ENCODE measurements around the gene KBTBD2.
A peak's percentile ranks its signal among the peaks of the same experiment; 100 is the strongest.
"Not testable (repeated sequence)": the region's sequence is repeated elsewhere in the genome, so short reads cannot be mapped to it uniquely, and the experiment has no call there.

Gene KBTBD2

DNA sequence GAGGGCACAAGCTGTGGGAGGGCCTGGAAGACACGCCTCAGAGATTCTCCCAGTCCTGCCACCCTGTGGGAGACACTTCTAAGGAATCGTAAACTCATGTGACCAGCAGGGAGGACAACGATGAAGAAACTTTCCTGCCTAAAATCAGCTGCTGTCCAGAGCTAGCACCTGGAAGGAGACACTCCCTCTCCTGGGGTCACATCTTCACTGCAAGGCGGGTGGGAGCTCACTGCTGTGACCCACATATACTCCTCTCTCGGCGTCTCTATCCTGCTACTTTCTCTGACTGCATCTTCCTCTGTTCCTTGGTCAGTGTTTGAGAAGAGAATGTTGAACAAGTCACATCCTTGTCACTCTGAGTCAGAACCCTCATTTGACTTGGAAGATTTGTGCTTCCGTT, 25.4 kb upstream of the KBTBD2 start:
- peaks cover 19 to 31% of the 10 kb centered on the region in 2 donors for H3K36me3 ChIP-seq (ENCODE audit: control insufficient read depth in 2 of 2, insufficient read depth in 2 of 2, low read length in 2 of 2)
- not testable (repeated sequence) for H3K27ac ChIP-seq (ENCODE audit: low read depth in 2 of 2, low read length in 2 of 2); H3K4me3 ChIP-seq (ENCODE audit: low read length in 2 of 2); H3K4me1 ChIP-seq (ENCODE audit: control insufficient read depth in 2 of 2, insufficient read depth in 2 of 2, low read length in 2 of 2); H3K9ac ChIP-seq (ENCODE audit: low read depth in 1 of 2, low read length in 2 of 2); H3K27me3 ChIP-seq (ENCODE audit: control insufficient read depth in 2 of 2, insufficient read depth in 2 of 2, low read length in 2 of 2); H3K9me3 ChIP-seq (ENCODE audit: control insufficient read depth in 2 of 2, low read length in 2 of 2)

DNA sequence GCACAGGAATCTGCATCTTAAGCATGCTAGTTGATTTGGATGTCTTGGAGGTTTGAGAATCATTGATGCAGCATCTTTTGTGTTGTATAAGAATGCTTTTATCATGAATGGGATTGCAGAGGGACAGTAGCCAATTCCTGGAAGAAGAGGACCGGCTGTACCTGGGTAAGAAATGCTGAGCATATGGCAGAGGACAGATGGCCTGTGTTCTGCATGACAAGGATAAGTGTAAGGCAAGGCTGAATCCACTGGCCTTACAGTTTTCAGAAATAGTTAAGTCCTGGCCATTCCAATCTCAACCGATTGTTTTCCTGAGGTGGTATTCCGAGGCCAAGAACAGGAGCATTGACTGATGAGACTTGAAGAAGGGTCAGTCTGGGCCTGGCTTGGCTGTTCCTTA, 24.4 kb upstream of the KBTBD2 start:
- no peaks in the 10 kb centered on the region for H3K9me3 ChIP-seq (ENCODE audit: control insufficient read depth in 2 of 2, low read length in 2 of 2)
- H3K4me3 ChIP-seq (ENCODE audit: low read length in 2 of 2), result no peak overlapping the region
- no peaks in the 10 kb centered on the region for H3K27me3 ChIP-seq (ENCODE audit: control insufficient read depth in 2 of 2, insufficient read depth in 2 of 2, low read length in 2 of 2)
- no peak overlapping the region for H3K27ac ChIP-seq (ENCODE audit: low read depth in 2 of 2, low read length in 2 of 2)
- no peaks in the 10 kb centered on the region for H3K4me1 ChIP-seq (ENCODE audit: control insufficient read depth in 2 of 2, insufficient read depth in 2 of 2, low read length in 2 of 2)
- peaks cover 19 to 28% of the 10 kb centered on the region in 2 donors for H3K36me3 ChIP-seq (ENCODE audit: control insufficient read depth in 2 of 2, insufficient read depth in 2 of 2, low read length in 2 of 2)
- no peak overlapping the region for H3K9ac ChIP-seq (ENCODE audit: low read depth in 1 of 2, low read length in 2 of 2)

DNA sequence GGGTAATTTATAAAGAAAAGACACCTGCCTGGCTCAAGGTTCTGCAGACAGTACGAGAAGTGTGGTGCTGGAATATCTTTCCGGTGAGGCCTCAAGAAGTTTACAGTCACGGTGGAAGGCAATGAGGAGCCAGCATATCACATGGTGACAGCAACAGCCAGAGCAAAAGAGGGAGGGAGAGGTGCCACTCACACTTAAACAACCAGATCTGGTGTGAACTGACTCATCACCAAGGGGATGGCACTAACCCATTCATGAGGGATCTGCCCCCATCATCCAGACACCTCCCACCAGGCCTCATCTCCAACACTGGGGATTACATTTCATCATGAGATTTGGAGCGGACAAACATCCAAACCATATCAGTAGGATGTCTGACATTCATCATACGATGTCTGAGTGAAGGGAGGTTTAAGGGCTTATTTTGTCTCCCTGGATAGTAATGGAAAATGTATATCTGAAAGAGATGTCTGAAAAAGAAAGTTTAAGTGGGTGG, 23.5 kb upstream of the KBTBD2 start:
- H3K27ac ChIP-seq (ENCODE audit: low read depth in 2 of 2, low read length in 2 of 2), result no peak overlapping the region
- H3K4me3 ChIP-seq (ENCODE audit: low read length in 2 of 2), result no peak overlapping the region
- H3K27me3 ChIP-seq (ENCODE audit: control insufficient read depth in 2 of 2, insufficient read depth in 2 of 2, low read length in 2 of 2), result no peaks in the 10 kb centered on the region
- H3K36me3 ChIP-seq (ENCODE audit: control insufficient read depth in 2 of 2, insufficient read depth in 2 of 2, low read length in 2 of 2), result peaks cover 16 to 25% of the 10 kb centered on the region in 2 donors
- H3K9me3 ChIP-seq (ENCODE audit: control insufficient read depth in 2 of 2, low read length in 2 of 2), result no peaks in the 10 kb centered on the region
- no peak overlapping the region for H3K9ac ChIP-seq (ENCODE audit: low read depth in 1 of 2, low read length in 2 of 2)
- H3K4me1 ChIP-seq (ENCODE audit: control insufficient read depth in 2 of 2, insufficient read depth in 2 of 2, low read length in 2 of 2), result no peaks in the 10 kb centered on the region

DNA sequence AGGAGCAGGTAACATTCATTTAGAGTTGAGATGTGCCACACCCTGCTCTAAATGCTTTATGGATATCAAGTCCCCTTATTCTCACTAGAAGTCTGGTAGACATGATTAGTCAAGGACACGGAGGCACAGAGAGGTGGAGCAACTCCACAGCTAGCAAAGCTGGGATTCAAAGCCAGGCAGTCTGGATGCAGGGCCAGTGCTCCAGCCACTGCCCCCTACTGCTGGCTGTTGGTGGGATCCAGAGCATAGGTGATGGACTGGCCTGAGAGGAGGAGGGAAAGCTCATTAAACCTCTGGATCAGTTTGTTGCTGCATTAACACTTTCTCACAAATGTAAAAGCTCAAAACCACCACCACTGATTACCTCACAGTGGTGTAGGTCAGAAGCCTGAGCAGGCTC, 22.6 kb upstream of the KBTBD2 start:
- Histone ChIP-seq H3K27ac (ENCODE audit: low read depth in 2 of 2, low read length in 2 of 2) (no peak overlapping the region), H3K9me3 (ENCODE audit: control insufficient read depth in 2 of 2, low read length in 2 of 2) (no peaks in the 10 kb centered on the region), H3K4me1 (ENCODE audit: control insufficient read depth in 2 of 2, insufficient read depth in 2 of 2, low read length in 2 of 2) (no peaks in the 10 kb centered on the region), H3K27me3 (ENCODE audit: control insufficient read depth in 2 of 2, insufficient read depth in 2 of 2, low read length in 2 of 2) (no peaks in the 10 kb centered on the region), H3K9ac (ENCODE audit: low read depth in 1 of 2, low read length in 2 of 2) (no peak overlapping the region), H3K4me3 (ENCODE audit: low read length in 2 of 2) (no peak overlapping the region), H3K36me3 (ENCODE audit: control insufficient read depth in 2 of 2, insufficient read depth in 2 of 2, low read length in 2 of 2) (peaks cover 16 to 25% of the 10 kb centered on the region in 2 donors)

DNA sequence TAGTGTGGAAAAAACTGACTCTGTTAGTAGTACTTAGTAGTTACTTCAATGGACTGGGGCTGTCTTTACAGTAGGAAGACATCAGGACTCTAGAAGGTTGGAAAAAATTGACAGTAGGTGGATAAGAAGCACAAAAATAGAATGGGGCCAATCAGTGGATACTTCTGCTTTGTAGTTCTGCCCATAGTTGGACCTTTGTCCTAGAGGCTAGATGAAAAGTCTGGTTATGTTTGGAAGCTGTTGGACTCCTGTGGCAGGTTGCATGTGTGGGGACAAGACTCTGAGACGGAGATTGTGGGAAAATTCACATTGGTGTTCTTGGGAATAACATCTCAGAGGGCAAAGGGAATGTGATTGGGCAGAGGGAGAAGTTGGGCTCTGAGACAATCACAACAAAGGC, 18.6 kb upstream of the KBTBD2 start:
- Histone ChIP-seq H3K27ac (ENCODE audit: low read depth in 2 of 2, low read length in 2 of 2) (no peak overlapping the region), H3K27me3 (ENCODE audit: control insufficient read depth in 2 of 2, insufficient read depth in 2 of 2, low read length in 2 of 2) (no peaks in the 10 kb centered on the region), H3K36me3 (ENCODE audit: control insufficient read depth in 2 of 2, insufficient read depth in 2 of 2, low read length in 2 of 2) (peaks cover 5% of the 10 kb centered on the region in 2 donors), H3K4me3 (ENCODE audit: low read length in 2 of 2) (no peak overlapping the region), H3K9me3 (ENCODE audit: control insufficient read depth in 2 of 2, low read length in 2 of 2) (no peaks in the 10 kb centered on the region), H3K9ac (ENCODE audit: low read depth in 1 of 2, low read length in 2 of 2) (no peak overlapping the region), H3K4me1 (ENCODE audit: control insufficient read depth in 2 of 2, insufficient read depth in 2 of 2, low read length in 2 of 2) (peaks cover 0 to 3% of the 10 kb centered on the region in 2 donors)

DNA sequence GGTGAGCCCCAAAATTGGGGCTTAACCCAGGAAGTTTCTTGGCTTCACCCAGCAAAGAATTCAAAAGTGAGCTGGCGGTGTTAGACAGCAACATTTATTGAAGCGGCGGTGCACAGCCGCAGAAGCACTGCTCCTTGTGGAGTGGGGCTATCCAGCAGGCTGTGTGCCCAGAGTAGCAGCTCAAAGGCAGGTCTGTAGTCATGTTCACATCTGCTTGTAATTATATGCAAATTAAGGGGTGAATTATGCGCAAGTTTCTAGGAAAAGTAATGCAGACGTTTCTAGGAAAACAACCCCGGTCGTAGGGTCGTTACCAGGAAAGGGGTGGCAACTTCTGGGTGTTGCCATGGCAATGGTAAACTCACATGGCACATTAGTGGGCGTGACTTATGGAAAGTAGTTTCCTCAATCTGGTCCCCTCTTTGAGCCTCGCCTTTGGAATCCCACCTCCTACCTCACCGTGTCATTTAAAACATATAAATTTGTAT, 13.7 kb upstream of the KBTBD2 start:
- Histone ChIP-seq H3K4me1 (ENCODE audit: control insufficient read depth in 2 of 2, insufficient read depth in 2 of 2, low read length in 2 of 2) (peaks cover 0 to 5% of the 10 kb centered on the region in 2 donors), H3K9ac (ENCODE audit: low read depth in 1 of 2, low read length in 2 of 2) (no peak overlapping the region), H3K27me3 (ENCODE audit: control insufficient read depth in 2 of 2, insufficient read depth in 2 of 2, low read length in 2 of 2) (no peaks in the 10 kb centered on the region), H3K4me3 (ENCODE audit: low read length in 2 of 2) (peak overlapping the region; percentile 39 to 41), H3K36me3 (ENCODE audit: control insufficient read depth in 2 of 2, insufficient read depth in 2 of 2, low read length in 2 of 2) (no peaks in the 10 kb centered on the region), H3K9me3 (ENCODE audit: control insufficient read depth in 2 of 2, low read length in 2 of 2) (no peaks in the 10 kb centered on the region), H3K27ac (ENCODE audit: low read depth in 2 of 2, low read length in 2 of 2) (no peak overlapping the region)

DNA sequence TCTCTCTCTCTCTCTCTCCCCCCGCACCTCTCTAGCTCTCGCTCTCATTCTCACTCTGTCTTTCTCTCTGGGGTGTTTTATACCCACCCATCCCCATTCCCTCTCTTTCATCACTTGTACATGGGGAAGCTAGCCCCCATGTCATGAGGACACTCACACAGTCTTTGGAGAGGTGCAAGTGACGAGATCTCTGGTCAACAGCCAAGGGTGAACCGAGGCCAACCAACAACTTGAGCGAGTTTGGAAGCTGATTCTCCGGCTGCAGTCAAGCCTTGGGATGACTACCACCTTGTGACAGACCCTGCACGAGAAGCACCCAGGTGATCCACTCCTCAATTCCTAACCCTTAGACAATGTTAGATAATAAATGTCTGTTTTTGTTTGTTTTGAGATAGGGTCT, 10.1 kb upstream of the KBTBD2 start:
- Histone ChIP-seq H3K4me1 (ENCODE audit: control insufficient read depth in 2 of 2, insufficient read depth in 2 of 2, low read length in 2 of 2) (peaks cover 0 to 3% of the 10 kb centered on the region in 2 donors), H3K27me3 (ENCODE audit: control insufficient read depth in 2 of 2, insufficient read depth in 2 of 2, low read length in 2 of 2) (no peaks in the 10 kb centered on the region), H3K9ac (ENCODE audit: low read depth in 1 of 2, low read length in 2 of 2) (no peak overlapping the region), H3K9me3 (ENCODE audit: control insufficient read depth in 2 of 2, low read length in 2 of 2) (no peaks in the 10 kb centered on the region), H3K4me3 (ENCODE audit: low read length in 2 of 2) (no peak overlapping the region), H3K36me3 (ENCODE audit: control insufficient read depth in 2 of 2, insufficient read depth in 2 of 2, low read length in 2 of 2) (no peaks in the 10 kb centered on the region), H3K27ac (ENCODE audit: low read depth in 2 of 2, low read length in 2 of 2) (no peak overlapping the region)

DNA sequence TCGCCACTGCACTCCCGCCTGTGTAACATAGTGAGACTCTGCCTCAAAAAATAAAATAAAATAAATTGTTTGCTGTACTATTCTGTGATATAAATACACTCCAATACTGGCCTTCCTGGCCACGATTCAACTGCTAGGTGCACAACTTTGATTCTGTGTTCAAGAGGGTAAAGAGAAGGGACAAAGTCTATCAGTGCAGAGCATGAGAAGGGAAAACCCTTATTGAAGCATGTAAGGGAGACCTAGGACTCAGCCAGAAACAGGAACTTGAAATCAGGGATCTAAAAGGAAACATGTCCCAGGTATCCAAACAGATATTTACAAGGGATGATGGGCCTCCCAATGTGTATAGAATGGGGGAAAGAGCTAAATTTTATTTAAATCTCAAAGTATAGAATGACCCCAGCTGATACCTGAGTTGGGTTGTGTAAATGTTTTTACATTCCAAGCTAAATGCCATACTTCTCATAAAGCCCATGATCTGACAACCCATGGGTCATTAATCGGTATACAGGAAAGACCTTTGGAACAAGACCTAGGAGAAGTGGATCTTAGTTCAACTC, 9.0 kb upstream of the KBTBD2 start:
- H3K27me3 ChIP-seq (ENCODE audit: control insufficient read depth in 2 of 2, insufficient read depth in 2 of 2, low read length in 2 of 2), result no peaks in the 10 kb centered on the region
- H3K4me1 ChIP-seq (ENCODE audit: control insufficient read depth in 2 of 2, insufficient read depth in 2 of 2, low read length in 2 of 2), result peaks cover 0 to 3% of the 10 kb centered on the region in 2 donors
- no peak overlapping the region for H3K4me3 ChIP-seq (ENCODE audit: low read length in 2 of 2)
- no peaks in the 10 kb centered on the region for H3K36me3 ChIP-seq (ENCODE audit: control insufficient read depth in 2 of 2, insufficient read depth in 2 of 2, low read length in 2 of 2)
- no peak overlapping the region for H3K9ac ChIP-seq (ENCODE audit: low read depth in 1 of 2, low read length in 2 of 2)
- H3K9me3 ChIP-seq (ENCODE audit: control insufficient read depth in 2 of 2, low read length in 2 of 2), result no peaks in the 10 kb centered on the region
- no peak overlapping the region for H3K27ac ChIP-seq (ENCODE audit: low read depth in 2 of 2, low read length in 2 of 2)

DNA sequence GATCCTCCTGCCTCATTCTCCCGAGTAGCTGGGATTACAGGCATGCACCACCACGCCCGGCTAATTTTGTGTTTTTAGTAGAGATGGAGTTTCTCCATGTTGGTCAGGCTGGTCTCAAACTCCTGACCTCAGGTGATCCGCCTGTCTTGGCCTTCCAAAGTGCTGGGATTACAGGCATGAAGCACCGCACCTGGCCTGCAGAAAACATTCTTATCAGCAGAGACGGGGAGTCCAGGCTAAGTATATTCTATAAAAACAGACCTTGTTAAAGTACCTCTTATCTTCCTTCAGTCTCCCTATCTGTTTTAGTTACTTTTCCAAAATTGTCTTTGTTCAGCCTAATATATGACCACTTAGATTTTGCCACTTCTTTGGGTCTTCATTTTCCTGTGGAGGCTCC, 5.8 kb upstream of the KBTBD2 start:
- not testable (repeated sequence) for H3K9ac ChIP-seq (ENCODE audit: low read depth in 1 of 2, low read length in 2 of 2); H3K36me3 ChIP-seq (ENCODE audit: control insufficient read depth in 2 of 2, insufficient read depth in 2 of 2, low read length in 2 of 2); H3K27ac ChIP-seq (ENCODE audit: low read depth in 2 of 2, low read length in 2 of 2); H3K9me3 ChIP-seq (ENCODE audit: control insufficient read depth in 2 of 2, low read length in 2 of 2); H3K4me3 ChIP-seq (ENCODE audit: low read length in 2 of 2); H3K27me3 ChIP-seq (ENCODE audit: control insufficient read depth in 2 of 2, insufficient read depth in 2 of 2, low read length in 2 of 2)
- peaks cover 12 to 13% of the 10 kb centered on the region in 2 donors for H3K4me1 ChIP-seq (ENCODE audit: control insufficient read depth in 2 of 2, insufficient read depth in 2 of 2, low read length in 2 of 2)

DNA sequence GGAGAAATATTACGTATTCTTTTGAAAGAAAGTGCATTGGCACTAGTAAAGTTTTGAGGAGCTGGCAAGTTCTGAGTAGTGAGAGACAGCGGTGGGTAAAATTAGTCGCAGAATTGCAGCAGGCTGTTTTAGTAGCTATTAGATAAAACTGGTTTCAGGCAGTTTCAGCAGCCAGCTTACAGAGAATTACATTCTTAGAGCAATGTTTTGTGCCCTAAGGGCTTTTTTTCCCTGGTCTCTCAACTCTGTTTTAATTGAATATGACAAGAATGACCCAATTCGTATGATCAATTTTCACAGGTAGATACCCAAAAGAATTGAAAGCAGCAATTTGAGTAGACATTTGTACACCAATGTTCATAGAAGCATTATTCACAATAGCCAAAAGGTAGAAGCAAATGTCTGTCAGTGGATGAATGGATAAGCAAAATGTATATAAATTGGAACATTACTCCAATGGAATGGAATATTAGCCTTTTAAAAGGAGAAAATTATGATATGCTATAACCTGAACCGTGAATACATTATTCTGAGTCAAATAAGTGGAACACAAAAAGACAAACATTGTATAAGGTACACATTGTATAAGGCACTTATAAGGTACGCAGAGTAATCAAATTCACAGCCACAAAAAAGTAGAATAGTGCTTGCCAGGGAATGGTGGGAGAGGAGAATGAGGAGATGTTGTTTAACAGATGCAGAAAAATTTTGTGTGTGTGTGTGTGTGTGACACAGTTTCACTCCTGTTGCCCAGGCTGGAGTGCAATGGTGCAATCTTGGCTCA, 5.2 kb upstream of the KBTBD2 start:
- H3K9me3 ChIP-seq (ENCODE audit: control insufficient read depth in 2 of 2, low read length in 2 of 2), result no peaks in the 10 kb centered on the region
- H3K4me1 ChIP-seq (ENCODE audit: control insufficient read depth in 2 of 2, insufficient read depth in 2 of 2, low read length in 2 of 2), result peaks cover 12 to 13% of the 10 kb centered on the region in 2 donors
- no peak overlapping the region for H3K27ac ChIP-seq (ENCODE audit: low read depth in 2 of 2, low read length in 2 of 2)
- H3K27me3 ChIP-seq (ENCODE audit: control insufficient read depth in 2 of 2, insufficient read depth in 2 of 2, low read length in 2 of 2), result no peaks in the 10 kb centered on the region
- H3K4me3 ChIP-seq (ENCODE audit: low read length in 2 of 2), result no peak overlapping the region
- no peaks in the 10 kb centered on the region for H3K36me3 ChIP-seq (ENCODE audit: control insufficient read depth in 2 of 2, insufficient read depth in 2 of 2, low read length in 2 of 2)
- H3K9ac ChIP-seq (ENCODE audit: low read depth in 1 of 2, low read length in 2 of 2), result no peak overlapping the region
